OCI-LY1 (cell line): ENCODE data around the gene RASL10A.

Experiments used
- H2AFZ ChIP-seq: fragments of 200-600 bp; sonication (generic), shearing (Covaris generic); 2 replicates; pipeline ENCODE4 v1.6.0; 2014; ENCODE audit warnings: antibody characterized with exemption, mild to moderate bottlenecking, low read length
- H3F3A ChIP-seq: fragments of 200-600 bp; sonication (generic), shearing (Covaris generic); 2 replicates; pipeline ENCODE4 v1.6.0; 2014; ENCODE audit warnings: mild to moderate bottlenecking, antibody characterized with exemption, low read length, moderate library complexity; ENCODE audit not compliant: insufficient read depth
- H3K27ac ChIP-seq: fragments of 200-600 bp; sonication (generic); 2 replicates; pipeline ENCODE4 v1.5.1; 2014; ENCODE audit warnings: low read length, mixed run types, mild to moderate bottlenecking, low read depth; ENCODE audit not compliant: poor library complexity, severe bottlenecking
- H3K27me3 ChIP-seq: fragments of 200-600 bp; sonication (generic); 2 replicates; pipeline ENCODE4 v1.6.0; 2014; ENCODE audit warnings: antibody characterized with exemption, mild to moderate bottlenecking, low read length, moderate library complexity; ENCODE audit not compliant: insufficient read depth
- H3K36me3 ChIP-seq: fragments of 200-600 bp; sonication (generic); 2 replicates; pipeline ENCODE4 v1.6.1; 2014; ENCODE audit warnings: mild to moderate bottlenecking, antibody characterized with exemption, low read length, moderate library complexity, mixed read lengths; ENCODE audit not compliant: insufficient read depth
- H3K4me1 ChIP-seq: fragments of 200-600 bp; sonication (generic); 2 replicates; pipeline ENCODE4 v1.5.1; 2014; ENCODE audit warnings: mild to moderate bottlenecking, low read length, moderate library complexity; ENCODE audit not compliant: insufficient read depth, severe bottlenecking
- H3K4me2 ChIP-seq: fragments of 200-600 bp; sonication (generic), shearing (Covaris generic); 2 replicates; pipeline ENCODE4 v1.6.1; 2014; ENCODE audit warnings: low read length
- H3K4me3 ChIP-seq: fragments of 200-600 bp; sonication (generic); 2 replicates; pipeline ENCODE4 v1.5.1; 2014; ENCODE audit warnings: low read length, low read depth, mild to moderate bottlenecking, mixed read lengths; ENCODE audit not compliant: poor library complexity, severe bottlenecking
- H3K79me2 ChIP-seq: fragments of 200-600 bp; shearing (Covaris generic); 2 replicates; pipeline ENCODE4 v1.6.1; 2016; ENCODE audit warnings: mixed run types, low read length, mixed read lengths; ENCODE audit not compliant: insufficient read depth
- H3K9ac ChIP-seq: fragments of 200-600 bp; sonication (generic), shearing (Covaris generic); 2 replicates; pipeline ENCODE4 v1.6.1; 2014; ENCODE audit warnings: mild to moderate bottlenecking, low read length, mixed read lengths
- H3K9me2 ChIP-seq: fragments of 200-600 bp; sonication (generic), shearing (Covaris generic); 2 replicates; pipeline ENCODE4 v1.6.1; 2014; ENCODE audit warnings: low read depth, mild to moderate bottlenecking, low read length, mixed read lengths
- H3K9me3 ChIP-seq: fragments of 200-600 bp; shearing (Covaris generic); 2 replicates; pipeline ENCODE4 v1.6.1; 2014; ENCODE audit warnings: low read length, mixed read lengths
- H4K20me1 ChIP-seq: fragments of 200-600 bp; sonication (generic), shearing (Covaris generic); 2 replicates; pipeline ENCODE4 v1.6.0; 2016; ENCODE audit warnings: mild to moderate bottlenecking, low read length; ENCODE audit not compliant: insufficient read depth
- CTCF ChIP-seq: fragments of 200-600 bp; sonication (generic), shearing (Covaris generic); IDR thresholded peaks from 2 replicates; pipeline ENCODE4 v1.5.1; 2017; ENCODE audit warnings: mild to moderate bottlenecking, antibody characterized with exemption, low read length, moderate library complexity, mixed read lengths
- EZH2 ChIP-seq: fragments of 200-600 bp; sonication (generic), shearing (Covaris generic); IDR thresholded peaks from 2 replicates; pipeline ENCODE4 v1.8.0; 2017; ENCODE audit warnings: borderline replicate concordance, mixed run types, mild to moderate bottlenecking, antibody characterized with exemption, low read length, moderate library complexity, mixed read lengths

Gene RASL10A

DNA sequence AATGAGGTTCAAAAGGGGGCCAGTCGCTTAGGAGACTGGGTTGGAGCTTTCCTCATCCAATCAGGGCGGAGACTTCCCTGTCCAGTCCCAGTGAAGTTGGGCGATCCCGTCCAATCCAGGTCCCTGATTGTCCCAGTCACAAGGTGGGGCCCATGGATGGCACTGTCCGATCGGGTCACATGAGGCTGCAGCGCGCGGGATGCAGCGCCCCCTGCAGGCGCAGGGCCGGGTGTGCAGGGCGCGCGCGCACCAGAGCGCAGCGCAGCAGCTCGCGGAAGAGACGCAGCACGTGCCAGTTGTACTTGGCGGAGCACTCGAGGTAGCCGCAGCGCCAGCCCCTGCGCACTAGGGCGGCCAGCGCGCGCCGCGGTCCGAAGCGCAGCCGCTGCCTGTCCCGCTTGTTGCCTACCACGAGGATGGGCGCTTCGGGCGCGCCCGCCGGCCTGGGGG lies 2.3 kb downstream of the RASL10A start:
- Histone ChIP-seq H3K9ac (no peak overlapping the region), H3K27me3 (no peaks in the 10 kb centered on the region; the same call in 1 of the 2 replicates), H3F3A (no peaks in the 10 kb centered on the region), H3K9me3 (no peaks in the 10 kb centered on the region), H3K4me3 (no peak overlapping the region), H3K4me1 (no peaks in the 10 kb centered on the region), H4K20me1 (no peaks in the 10 kb centered on the region), H3K9me2 (no peaks in the 10 kb centered on the region), H3K4me2 (no peak overlapping the region), H3K79me2 (no peaks in the 10 kb centered on the region), H3K36me3 (no peaks in the 10 kb centered on the region), H3K27ac (no peak overlapping the region), H2AFZ (no peak overlapping the region)
- TF ChIP-seq CTCF (peak; percentile 39), EZH2 (no peak)

DNA sequence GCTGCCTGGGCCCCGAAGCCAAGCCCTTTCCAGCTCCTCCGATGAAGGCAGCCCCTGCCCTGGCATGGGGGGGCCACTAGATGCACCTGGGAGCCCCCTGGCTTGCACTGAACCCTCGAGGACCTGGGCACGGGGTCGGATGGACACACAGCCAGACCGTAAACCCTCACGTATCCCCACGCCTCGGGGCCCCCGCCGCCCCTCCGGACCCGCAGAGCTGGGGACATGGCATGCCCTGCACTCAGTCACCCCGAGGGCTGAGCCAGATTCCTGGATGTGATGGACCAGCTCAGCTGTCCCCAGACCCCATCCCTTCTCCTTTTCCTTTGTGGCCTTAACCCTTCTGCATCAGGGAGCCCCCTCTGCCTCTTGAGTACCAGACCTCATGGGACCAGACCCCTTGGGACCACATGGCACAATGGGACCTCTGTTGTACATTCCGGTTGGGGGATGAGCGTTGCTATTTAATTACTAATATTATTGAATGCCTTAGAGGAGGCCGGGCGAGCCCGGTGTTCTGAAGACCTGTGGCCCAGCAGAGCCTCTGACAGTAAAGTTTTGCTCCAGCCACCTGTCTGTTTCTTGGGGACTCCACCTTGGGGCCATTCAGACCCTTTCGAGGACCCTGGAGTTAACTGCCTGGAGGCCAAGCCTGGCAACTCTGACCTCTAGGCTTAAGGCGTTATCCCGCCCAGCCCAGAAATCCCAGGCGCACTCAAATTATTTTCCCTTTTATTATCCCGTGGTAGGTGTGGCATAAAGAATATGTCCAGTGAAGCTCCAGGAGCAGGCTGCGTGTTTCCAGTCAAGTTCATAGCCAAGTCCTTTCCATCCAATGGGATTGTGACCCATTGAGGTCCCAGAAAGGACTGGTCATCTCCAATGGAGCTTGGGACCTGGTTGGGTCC lies 3.0 kb downstream of the RASL10A start:
- no peaks in the 10 kb centered on the region for H3K4me1 ChIP-seq
- no peaks in the 10 kb centered on the region for H3K79me2 ChIP-seq

GRCh38 chr22:29311464-29312217 lies 3.9 kb downstream of the RASL10A start:
- Histone ChIP-seq H3F3A (no peaks in the 10 kb centered on the region), H3K4me2 (no peak overlapping the region), H3K4me3 (no peak overlapping the region), H3K36me3 (no peaks in the 10 kb centered on the region), H4K20me1 (no peaks in the 10 kb centered on the region), H3K27ac (no peak overlapping the region), H3K9me3 (no peaks in the 10 kb centered on the region), H3K9ac (no peak overlapping the region), H3K4me1 (peaks cover under 1% of the 10 kb centered on the region), H2AFZ (no peak overlapping the region), H3K79me2 (no peaks in the 10 kb centered on the region), H3K9me2 (no peaks in the 10 kb centered on the region), H3K27me3 (peaks cover 2% of the 10 kb centered on the region; the same call in 1 of the 2 replicates)
- no peak for TF ChIP-seq CTCF
- no peak for TF ChIP-seq EZH2

More for the DNA sequence above, 3.0 kb downstream of the RASL10A start:
- Histone ChIP-seq H3K9me3 (no peaks in the 10 kb centered on the region), H3K27me3 (no peaks in the 10 kb centered on the region; the same call in 1 of the 2 replicates), H3K27ac (no peak overlapping the region), H3K4me2 (no peak overlapping the region), H3K36me3 (no peaks in the 10 kb centered on the region), H3F3A (no peaks in the 10 kb centered on the region), H3K9me2 (no peaks in the 10 kb centered on the region), H3K4me3 (no peak overlapping the region), H3K9ac (no peak overlapping the region), H4K20me1 (no peaks in the 10 kb centered on the region), H2AFZ (no peak overlapping the region)
- TF ChIP-seq CTCF (no peak), EZH2 (no peak)
